ENCODE data around the gene NOS3.

- TF ChIP-seq CTCF (conservative IDR thresholded peaks at IDR 0.05; ENCODE audit: low read depth in 2 of 2) (no peak), NANOG (IDR thresholded peaks at IDR 0.05; ENCODE audit: borderline replicate concordance) (no peak), POLR2AphosphoS5 (IDR thresholded peaks at IDR 0.05; ENCODE audit: low read depth) (no peak), CREB1 (CRISPR knock-in tag; IDR thresholded peaks at IDR 0.05; ENCODE audit: low read depth) (no peak), EZH2 (IDR thresholded peaks at IDR 0.05; ENCODE audit: low read depth, unreplicated experiment) (no peak), ZNF462 (CRISPR knock-in tag; IDR thresholded peaks at IDR 0.05) (no peak), REST (IDR thresholded peaks at IDR 0.05; ENCODE audit: unreplicated experiment) (no peak), JUNB (IDR thresholded peaks at IDR 0.05; ENCODE audit: unreplicated experiment) (no peak), STAT1 (IDR thresholded peaks at IDR 0.05; ENCODE audit: unreplicated experiment) (no peak), EZH2phosphoT487 (IDR thresholded peaks at IDR 0.05; ENCODE audit: unreplicated experiment) (no peak), ETS1 (IDR thresholded peaks at IDR 0.05) (no peak), ZNF331 (CRISPR knock-in tag; IDR thresholded peaks at IDR 0.05; ENCODE audit: low read depth) (no peak)
Measured at GRCh38 chr7:151039850-151040548, 49.2 kb downstream of the NOS3 start.

All from GM23338 (cell line).